HG03575 (cell line): ENCODE data around the gene GNA14.
"Not testable (repeated sequence)": the region's sequence is repeated elsewhere in the genome, so short reads cannot be mapped to it uniquely, and the experiment has no call there.

ENCODE experiments used
- ATAC-seq: cut with Tn5 transposase; IDR thresholded peaks from one replicate; pipeline ENCODE4 v1.9.1; 2021; ENCODE audit not compliant: unreplicated experiment, insufficient number of reproducible peaks, low FRiP score; ENCODE audit errors: extremely low read depth

Gene GNA14

DNA sequence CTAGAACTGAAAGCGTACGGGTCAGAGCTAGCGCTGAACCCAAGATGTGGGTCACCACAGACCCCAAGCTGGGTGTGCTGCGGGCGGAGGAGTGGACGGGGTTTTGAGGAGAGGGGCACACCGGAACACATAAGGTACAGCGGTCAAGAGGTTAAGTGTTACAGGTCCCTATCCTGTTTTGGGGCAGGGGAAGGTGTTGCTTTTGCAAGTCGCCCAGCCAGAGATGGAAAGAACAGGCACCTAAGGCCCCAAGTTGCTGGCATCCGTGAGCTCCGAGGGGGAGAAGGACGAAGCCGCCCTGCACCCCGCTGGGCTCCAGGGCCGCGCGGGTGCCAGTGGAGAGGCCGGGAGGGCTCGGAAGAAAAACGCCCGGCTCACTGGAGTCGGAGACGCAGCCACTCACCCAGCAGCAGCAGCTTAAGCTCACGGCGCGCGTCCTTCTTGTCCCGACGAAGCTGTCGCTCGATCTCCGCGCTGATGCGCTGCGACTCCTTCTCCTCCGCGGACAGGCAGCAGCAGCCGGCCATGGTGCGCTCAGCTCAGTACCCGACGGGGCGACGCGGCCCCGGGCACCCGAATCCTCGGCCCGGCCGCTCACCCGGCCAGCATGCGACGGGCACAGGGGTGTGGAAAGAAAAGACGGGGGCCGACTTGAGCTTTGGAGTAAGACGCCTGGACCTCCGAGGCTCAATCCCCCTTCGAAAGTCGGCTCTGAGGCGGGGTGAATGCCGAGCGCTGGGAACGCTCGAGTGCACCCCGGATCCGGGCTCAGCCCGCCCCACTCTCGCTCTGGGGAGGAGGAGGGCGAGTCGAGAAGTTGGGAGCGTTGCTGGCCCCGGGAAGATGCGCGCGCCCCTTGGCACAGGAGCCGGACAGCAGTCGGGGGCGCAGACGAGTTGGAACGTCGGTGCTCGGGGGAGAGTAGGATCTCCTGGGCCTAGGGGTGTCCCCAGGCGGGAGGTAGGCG is 572 bp downstream of the GNA14 start:
- ATAC-seq: no peak

DNA sequence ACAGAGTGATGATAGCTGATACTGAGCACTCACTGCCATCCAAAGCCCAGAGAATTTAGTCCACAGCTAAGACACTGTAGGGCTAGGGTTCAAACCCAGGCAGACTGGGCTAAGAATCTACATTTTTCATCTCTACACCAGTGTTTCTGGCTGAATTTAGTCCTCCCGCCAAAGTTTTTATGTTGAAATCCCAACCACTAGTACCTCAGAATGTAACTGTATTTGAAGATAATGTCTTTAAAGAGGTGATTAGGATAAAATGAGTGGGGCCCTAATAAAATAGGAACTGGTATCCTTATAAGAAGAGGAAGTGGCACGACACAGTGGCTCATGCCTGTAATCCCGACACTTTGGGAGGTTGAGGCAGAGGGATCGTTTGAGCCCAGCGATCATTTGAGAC is 4.3 kb downstream of the GNA14 start:
- ATAC-seq: no peak

DNA sequence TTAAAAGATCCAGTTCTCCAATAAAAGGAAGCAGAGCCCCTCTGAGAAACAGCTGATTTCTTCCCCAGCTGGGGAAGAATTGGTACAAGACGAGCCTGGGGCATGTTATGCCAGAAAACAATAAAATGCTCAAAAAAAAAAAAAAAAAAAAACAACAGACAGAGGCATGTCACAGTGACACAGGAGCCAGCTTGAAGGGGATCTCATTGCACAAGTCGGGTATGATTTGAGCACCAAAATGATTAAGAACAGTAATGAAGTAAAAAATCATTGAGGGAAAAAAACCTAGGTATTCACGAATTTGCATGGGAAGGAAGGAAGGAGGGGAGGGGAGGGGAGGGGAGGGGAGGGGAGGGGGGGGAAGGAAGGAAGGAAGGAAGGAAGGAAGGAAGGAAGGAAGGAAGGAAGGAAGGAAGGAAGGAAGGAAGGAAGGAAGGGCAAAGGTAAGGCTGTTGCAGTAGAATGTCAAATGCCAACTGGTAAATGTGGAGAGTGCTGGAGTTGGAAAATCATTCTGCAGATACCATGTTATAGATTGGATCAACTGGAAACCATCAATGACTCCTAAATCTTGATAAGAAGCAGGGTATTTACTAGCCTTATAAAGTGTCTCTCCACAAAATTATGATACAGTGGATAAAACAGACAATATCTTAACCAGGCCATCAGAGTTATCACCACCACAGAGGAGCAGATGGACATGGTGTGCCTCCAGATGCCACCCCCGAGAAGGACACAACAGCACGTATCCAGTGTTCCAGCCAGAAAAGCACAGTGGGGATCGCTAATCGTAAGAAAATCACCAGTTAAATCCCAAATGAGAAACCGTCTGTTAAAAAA is 7.2 kb downstream of the GNA14 start:
- no peak for ATAC-seq

DNA sequence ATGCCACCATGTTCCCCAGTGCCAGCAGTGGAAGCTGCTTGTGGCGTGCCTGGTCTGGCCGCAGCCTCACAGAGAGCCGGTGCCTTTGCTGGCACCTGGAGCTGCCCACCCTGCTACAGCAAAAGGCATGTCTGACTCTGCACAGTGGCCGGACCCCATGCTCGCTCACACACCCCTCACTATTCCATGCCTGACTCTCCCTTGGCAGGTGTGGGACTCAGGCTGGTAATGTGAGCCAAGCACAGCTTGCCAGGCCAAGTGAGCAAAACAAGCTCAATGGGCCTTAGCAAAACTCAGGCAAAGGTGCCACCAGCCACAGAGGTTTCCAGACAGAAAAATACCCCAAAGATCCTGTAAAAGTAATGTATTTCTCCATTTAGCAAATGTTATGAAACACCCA is 15.5 kb downstream of the GNA14 start:
- ATAC-seq: no peak

DNA sequence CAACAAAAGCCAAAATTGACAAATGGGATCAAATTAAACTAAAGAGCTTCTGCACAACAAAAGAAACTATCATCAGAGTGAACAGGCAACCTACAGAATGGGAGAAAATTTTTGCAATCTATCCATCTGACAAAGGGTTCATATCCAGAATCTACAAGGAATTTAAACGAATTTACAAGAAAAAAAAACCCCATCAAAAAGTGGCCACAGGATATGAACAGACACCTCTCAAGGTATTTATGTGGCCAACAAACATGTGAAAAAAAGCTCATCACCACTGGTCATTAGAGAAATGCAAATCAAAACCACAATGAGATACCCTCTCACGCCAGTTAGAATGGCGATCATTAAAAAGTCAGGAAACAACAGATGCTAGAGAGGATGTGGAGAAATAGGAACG is 19.3 kb downstream of the GNA14 start:
- ATAC-seq: not testable (repeated sequence)

DNA sequence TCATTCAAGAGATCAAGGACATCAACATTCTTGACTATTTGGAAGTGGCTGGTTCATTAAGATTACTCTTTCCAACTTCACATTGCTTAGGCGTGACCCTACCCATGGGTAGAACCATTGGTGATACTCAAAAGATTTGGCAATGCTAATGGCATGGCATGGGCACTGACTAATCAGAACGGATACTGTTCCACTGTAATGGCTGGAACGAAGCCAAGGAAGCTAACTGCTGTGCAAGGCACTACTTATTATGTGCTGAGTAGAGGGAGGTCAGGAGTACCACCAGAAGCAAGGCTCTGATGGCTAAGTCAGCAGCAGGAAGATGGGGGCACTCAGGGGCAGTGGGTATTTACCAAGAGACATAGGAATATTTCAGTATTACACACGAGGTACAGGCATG is 31.9 kb downstream of the GNA14 start:
- ATAC-seq: no peak

DNA sequence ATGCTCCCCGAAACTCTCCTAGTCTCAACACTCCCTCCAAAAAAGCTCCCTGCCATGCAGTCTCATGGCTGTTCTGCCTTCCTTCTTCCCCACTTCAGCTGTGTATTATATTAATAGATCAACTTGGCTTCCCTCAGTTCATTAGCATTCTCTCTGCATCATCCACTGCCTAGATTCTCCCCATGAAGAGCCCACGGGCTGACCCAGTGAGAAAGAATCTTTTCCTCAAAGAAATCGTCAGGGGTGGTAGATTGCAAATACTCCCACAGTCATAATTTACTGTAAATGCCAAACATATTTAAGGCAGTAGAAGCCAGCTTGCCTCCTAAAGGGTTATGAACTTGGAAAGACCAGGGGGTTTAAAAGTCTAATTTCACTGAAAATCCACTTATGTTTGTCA is 33.5 kb downstream of the GNA14 start:
- ATAC-seq: no peak

DNA sequence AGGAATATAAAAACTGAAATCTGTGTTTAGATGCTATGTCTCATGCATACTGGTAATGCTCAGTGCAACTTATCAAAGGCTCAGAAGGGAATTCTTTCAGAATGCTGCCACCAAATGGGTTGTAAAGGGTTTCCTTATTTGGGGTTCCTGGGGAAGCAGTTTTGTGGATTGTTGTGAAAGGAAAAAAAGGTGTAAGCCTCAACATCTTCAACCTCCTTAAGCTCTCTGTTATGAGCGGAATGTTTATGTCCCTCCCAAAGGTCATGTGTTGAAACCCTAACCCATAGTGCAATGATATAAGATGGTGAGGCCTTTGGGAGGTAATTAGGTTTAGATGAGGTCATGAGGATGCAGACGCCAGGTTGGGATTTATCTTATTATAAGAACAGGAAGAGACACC is 41.6 kb downstream of the GNA14 start:
- no peak for ATAC-seq

DNA sequence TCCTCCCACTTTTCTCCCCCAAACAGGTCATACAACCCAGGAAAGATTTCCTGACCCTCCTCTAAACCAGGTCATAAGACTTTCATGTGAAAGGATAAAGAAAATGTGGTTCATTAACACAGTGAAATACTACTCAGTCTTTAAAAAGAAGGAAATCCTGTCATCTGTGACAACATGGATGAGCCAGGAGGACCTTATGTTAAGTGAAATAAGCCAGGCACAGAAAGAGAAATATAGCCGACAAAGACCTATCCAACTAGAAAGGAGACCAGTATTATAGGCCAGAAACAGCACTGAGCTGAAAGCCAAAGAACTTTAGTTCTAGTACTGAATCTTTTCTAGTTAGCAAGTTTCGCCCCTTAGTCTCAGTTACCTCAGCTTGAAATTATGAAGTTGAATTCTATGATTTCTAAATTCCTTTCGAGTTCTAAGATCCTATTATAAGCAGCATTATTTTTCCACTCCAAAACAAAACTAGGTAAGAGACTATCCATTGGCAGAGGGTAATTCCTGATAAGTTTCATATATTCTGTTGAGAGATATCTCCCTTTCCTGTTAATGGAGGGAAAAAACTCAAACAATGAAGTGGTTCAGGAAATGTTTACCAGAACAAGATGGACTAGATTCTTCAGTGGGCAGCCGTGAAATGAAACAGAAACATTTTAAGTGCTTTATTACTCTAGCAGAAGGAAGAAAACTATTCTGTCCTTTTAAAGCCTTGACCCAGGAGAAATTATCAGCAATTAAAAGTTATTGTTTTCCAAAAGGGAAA is 42.5 kb downstream of the GNA14 start:
- ATAC-seq: no peak

DNA sequence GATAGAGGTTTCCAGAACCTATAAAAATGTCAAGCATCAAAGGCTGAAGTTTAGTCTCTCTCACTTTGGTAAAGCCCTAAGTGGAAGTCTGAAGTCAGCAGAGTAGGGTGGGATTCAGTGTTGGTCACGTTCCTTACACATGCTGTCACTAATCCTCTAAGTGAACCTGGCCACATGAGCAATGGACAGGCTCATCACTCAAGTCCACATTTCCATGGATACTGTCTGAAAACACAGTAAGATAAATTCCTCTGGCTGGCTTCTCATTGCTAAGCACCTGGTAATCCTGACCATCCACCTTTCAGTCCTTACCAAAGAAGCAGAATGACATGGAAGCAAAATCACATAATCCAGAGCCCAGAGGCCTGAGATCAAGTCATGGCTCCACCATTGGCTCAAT is 43.8 kb downstream of the GNA14 start:
- no peak for ATAC-seq

DNA sequence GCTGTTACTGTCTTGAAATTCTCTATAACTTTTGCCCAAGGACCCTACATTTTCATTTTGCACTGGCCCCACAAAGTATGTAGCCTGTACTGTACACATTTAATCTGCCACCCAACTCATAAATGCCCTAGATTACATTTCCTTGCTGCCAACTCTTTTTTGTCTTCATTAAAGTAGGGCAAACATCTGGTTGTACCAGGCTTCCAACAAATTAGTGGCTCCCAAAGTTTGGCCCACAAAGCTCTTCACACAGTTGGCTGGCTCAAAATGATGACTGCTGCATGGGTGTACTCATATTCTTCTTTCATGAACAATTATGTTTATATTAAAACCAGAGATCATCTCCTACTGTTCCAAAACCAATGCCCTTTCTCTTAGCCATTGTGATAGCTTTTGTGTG is 45.3 kb downstream of the GNA14 start:
- ATAC-seq: no peak

DNA sequence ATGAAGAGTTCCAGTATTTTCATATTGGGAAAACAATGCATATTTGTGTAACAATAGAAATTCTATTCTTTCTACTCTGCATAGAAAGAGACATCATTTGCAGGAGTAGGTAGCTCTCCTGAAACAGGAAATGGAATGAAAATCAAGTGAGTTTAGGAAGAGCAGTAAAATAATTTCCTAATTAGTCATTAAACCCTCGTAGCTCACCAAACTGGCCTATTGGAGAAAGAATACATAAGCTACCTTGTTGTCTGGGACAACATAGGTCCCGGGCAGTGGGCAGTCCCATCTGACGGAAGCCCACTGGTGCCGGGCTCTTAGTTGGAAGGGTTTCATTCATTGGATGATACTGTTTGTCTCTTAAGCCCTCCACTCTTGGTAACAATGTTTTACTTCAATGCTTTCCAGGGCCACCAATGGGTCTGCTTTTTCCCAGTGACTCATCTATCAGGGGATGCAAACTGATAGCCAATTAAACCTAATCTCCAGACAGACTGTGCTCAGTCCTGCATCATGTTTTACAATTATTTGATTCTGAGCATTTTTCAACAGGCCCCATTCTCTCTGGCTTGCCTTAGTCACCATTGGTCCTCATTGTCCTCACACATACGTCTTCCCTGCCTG is 46.5 kb downstream of the GNA14 start:
- ATAC-seq: no peak

DNA sequence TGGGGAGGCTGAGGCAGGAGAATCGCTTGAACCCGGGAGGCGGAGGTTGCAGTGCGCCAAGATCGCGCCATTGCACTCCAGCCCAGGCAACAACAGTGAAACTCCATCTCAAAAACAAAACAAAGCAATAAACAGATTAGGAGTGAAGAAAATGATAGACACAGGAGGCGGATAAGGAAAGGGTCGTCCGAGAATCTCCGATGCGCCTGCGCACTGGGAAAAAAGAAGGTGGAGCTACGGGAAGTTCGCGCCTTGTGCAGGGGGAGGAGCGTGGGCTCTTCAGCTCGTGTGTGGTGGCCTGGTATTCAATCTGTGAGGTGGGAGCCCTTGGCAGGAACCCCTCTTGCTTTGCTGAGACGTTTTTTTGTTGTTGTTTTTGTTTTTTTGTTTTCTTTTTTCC is 47.3 kb downstream of the GNA14 start:
- no peak for ATAC-seq

DNA sequence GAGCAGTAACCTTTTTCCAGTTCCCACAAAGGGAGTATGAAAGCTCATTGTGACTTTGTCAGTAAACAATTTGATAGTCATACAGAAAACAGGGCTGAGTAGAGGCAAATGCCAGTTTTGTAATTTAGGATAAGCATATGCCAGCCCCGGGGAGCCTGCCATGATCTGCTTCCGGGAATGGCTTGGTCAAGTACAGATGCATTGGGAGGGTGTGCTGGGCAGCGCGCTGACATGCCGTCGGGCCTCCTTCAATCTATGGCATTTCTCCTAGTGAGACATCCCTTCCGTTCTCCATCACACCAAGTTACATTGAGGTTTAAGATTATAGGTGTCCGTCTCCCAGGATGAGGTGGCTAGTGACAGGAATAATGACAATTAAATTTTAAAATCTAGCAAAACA is 48.6 kb downstream of the GNA14 start:
- ATAC-seq: no peak

DNA sequence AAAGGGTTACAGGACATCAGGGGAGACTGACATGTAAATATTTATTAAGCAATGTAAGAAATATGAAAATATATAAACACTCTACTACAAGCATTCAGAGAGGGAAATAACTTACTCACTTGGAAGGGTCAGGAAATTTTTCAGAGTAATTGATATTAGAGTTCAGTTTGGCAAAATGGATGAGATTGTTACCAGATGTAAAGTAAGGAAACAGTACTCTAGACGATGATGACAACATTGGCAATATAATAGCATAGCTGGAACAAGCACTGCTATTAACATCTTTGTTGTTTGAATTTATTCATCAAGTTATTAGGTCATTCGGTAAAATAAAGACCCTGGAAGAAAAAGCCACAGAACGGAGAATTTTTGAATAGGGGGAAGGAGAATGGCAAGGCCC is 49.1 kb downstream of the GNA14 start:
- ATAC-seq: no peak

DNA sequence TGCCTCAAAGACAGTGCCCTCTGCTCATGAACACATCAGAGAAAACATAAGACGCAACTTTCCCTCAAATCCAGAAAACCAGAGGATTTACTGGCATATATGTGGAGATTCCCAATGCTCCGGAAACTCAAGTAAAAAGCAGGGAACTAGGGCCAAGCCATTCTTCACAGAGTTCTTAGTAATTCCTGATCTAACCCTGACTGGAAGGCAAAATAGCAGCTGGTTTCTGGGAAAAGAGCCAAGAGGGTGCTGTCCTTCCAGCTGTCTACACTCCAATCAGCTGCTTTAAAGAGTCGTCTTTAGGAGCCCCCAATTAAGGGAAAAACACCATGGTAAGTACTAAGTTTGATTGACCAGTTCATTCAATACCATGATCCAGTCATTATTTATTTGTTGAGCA is 49.6 kb downstream of the GNA14 start:
- no peak for ATAC-seq

DNA sequence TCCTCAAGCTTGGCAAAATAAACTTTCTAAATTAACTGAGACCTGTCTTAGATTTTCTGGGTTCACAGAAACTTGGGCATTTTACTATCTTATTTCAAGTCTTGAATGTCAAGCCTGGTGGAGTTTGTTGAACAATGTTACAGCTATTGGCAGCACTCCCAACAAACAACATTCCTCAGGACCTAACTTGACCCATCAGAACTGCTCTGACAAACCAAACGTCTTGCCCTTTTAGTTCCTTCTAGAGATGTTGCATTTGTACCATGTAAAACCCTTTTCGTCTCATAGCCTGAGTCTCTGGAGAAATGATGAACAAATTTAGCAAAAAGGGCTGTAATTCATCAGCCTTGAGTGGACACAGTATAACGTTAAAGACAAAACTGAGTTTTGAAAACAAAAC is 51.1 kb downstream of the GNA14 start:
- ATAC-seq: no peak

DNA sequence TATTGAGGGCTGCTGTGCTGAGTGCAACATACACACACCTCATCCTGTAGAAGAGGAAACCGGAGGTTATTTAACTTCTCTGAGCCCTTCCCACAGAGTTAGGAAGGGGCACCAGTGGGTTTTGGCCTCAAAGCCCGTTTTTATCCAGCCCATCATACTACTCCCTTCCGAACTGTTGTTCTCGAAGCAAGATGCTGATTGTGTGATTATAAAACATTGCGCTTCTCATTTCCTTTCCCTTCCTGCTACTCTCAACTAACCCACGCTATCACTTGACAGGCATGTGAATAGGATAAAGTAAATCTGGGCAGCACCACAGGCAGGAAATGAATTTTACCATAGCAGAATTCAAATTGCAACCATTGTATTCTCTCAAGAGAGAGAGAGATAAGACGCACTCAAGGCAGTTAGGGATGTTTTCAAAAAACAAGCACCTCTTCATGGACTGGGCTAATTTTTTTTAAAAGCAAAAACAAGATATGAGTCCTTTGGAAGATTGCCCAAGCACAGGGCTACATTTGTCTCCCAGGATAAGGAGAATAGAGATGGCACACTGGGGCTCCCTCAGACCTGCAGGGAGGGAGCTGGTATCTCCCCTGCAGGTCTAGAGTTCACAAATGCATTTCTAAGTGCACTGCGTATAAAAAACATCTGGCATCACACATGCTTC is 52.6 kb downstream of the GNA14 start:
- no peak for ATAC-seq

DNA sequence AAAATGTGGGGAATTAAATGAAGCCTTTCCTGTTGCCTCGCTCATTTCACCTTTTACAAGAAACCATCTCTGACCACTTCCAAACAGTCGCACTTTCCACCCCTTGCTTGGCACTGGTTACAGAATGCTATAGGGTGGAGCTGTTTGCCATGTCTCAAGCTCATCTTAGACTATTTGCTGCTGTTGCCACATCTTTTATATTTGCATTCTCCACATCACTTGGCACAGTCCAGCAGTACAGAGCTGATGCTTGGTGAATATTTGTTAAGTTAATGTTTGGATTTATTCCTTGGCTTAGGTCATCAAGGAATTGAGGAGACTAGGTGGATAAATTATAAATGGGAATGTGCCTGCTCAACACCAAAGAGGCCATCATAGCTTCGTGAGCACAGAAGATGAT is 53.2 kb downstream of the GNA14 start:
- no peak for ATAC-seq
